HG03045 (cell line): ENCODE data around the gene LRRFIP1.
"Not testable (repeated sequence)": the region's sequence is repeated elsewhere in the genome, so short reads cannot be mapped to it uniquely, and the experiment has no call there.

Source experiments
- ATAC-seq: cut with Tn5 transposase; IDR thresholded peaks from one replicate; pipeline ENCODE4 v1.9.1; 2021; ENCODE audit warnings: mild to moderate bottlenecking, moderate library complexity; ENCODE audit not compliant: unreplicated experiment

LRRFIP1 gene

GRCh38 chr2:237627441-237628246 is at the start of gene LRRFIP1:
Gene LRRFIP1, plus strand, starts transcription at chr2:237627587. Its CDS starts 58 bp downstream, at chr2:237627645.
- no peak for ATAC-seq

DNA sequence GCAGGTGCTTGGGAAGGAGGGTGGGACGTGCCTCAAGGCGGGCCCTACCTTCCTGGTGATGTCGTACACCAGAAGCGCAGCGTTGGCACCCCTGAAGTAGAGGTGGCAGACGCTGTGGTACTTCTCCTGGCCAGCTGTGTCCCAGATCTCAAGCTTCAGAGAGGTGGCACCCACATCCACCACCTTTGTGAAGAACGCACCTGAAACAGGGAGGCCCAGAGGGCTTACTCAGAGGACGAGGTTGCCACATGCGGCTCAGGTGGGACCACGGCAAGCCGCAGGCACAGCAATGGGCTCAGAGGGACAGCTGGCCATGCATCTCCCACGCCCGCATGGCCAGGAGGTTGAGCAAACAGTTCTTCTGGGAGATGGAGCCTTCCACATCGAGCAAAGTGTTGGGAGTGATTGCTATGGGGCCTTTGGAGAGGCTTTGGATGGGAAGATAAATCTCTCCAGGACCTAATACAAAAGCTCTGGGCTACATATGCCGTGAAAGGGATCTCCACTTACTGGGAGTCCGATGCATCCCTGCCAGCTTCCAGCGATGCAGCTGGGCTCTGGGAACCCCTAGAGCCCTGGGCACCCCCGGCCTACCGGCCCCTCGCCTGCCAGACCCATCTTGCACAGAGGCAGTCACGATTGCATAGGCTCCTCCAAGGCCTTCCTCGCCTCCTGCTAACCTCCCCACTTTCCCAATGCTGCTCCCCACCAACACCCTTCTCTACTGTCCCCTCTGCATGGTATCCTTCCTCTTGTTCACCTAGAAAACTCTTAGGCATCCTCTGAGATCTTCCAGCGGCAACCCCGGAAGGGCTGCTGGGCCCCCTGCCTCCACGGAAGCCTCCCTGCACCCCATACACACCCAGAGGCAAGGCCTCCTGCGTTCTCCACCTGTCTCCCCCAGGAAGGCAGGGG is 49.2 kb upstream of the LRRFIP1 start:
- ATAC-seq: no peak

- ATAC-seq: no peak
Observed at GRCh38 chr2:237581326-237581725, 46.1 kb upstream of the LRRFIP1 start.

- no peak for ATAC-seq
Observed at GRCh38 chr2:237581751-237582746, 45.3 kb upstream of the LRRFIP1 start.

GRCh38 chr2:237583385-237584295 is 43.7 kb upstream of the LRRFIP1 start:
- no peak for ATAC-seq

GRCh38 chr2:237585590-237586221 is 41.7 kb upstream of the LRRFIP1 start:
- ATAC-seq: no peak

DNA sequence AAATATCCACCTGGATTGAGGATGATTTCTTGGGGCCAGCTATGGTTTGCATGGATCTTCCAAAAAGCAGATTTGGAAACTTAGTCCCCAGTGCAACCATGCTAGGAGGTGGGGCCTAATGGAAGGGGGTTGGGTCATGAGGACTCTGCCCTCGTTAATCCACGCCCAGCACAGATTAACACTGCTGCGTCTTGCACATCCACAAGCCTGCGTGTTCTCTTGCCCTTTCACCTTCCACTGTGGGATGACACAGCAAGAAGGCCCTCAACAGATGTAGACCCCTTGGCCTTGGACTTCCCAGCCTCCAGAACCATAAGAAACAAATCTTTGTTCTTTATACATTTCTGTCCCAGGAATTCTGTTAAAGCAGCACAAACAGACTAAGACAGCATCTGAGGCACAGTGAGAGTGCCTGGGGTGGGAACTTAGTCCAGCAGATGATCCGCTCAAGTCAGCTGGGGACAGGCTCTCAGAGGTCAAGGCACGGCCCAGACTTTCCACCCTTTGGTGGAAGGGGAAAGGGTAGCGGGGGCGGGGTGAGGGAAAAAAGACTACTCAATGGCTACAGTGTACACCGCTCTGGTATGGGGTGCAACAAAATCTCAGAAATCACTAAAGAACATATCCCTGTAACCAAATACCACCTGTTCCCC is 39.2 kb upstream of the LRRFIP1 start:
- ATAC-seq: no peak

- ATAC-seq: no peak
Observed at GRCh38 chr2:237590272-237591140, 36.9 kb upstream of the LRRFIP1 start, which contains the start of gene RAB17. Gene RAB17, minus strand, starts transcription at chr2:237590734. Its CDS starts 4,580 bp downstream, at chr2:237586154.

DNA sequence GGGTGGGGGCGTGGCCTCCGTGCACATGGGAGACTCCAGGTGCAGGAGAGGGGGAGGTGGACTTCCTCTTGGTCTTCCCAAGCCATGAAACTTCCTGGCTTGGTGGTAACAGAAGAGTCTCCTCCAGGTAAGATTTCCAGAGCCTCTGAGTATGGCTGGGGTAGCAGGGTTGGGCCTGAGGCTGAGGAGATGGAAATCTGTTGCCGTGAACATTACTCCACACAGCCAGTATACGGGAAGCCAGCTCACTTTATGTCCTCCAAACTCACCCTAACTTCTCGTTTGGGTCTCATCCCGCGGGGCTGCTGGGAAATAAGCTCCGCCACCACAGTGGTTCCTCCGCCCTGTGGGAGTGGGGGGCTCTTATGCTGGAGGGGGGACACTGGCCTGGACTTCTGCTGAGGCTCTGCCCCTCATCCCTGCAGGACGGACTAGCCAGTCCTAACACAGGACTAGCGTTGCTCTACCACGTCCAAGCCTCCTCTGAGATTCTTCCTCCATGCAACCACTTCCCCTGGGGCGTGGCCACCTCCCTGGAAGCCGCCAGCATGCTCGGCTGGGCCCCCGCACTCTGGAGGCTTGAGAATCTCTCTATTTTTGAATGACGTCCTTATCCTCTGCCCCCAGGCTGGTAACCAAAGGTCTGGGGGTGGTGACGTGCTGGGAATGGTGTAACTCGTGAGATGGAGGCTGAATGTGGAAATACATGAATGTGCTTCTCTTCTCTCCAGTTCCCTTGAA is 36.1 kb upstream of the LRRFIP1 start:
- ATAC-seq: no peak

- ATAC-seq: no peak
Observed at GRCh38 chr2:237592425-237592980, 34.9 kb upstream of the LRRFIP1 start.

DNA sequence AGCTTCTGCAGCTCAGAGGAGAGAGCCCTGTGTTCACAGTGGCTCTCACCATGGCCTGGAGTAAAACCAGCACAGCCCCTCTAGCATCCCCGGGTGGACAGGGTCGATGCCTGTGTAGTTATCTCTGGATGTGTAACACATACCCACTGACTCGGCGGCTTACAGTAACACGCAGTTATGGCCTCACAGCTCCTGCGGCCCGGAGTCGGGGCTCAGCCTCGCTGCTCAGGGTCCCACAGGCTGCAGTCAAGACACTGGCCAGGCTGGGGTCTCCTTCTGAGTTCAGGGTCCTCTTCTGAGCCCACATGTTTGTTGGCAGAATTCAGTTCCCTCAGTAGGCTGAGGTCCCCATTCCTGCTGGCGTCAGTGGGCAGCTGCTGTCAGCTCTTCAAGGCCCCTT is 34.4 kb upstream of the LRRFIP1 start:
- ATAC-seq: no peak

DNA sequence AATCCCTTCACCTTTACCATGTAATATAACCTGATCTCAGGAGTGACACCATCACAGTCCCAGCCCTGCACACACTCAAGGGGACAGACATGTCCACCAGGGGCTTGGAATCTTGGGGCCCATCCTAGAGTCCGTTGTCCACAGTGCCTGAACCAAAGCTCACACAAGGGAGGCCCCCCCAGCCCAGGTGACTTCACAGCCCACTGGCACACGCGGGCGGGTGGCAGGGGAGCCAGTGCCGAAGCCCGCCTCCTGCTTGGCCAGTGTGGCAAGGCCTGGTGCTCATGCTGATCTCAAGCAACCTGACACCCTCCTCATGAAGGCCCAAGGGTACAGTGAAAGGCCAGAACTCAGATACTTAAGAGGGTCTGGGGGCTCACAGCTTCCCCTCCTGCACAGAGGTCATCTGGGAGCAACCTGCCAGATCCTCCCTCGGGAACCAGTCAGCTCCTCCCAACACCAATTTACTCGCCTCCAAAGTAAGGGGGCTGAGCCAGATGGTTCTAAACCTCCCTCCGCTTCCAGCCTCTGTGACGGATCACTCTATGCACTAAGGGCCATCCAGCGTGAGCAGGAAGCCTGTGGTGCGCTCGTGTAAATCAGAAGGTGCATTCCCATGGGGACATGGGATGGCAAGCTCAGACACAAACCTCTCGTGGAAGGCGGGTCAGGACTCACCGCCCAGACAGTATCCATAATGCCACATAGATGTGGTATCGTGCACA is 33.6 kb upstream of the LRRFIP1 start:
- no peak for ATAC-seq

- ATAC-seq: no peak
Observed at GRCh38 chr2:237594514-237594871, 32.9 kb upstream of the LRRFIP1 start.

GRCh38 chr2:237595829-237596519 is 31.4 kb upstream of the LRRFIP1 start:
- ATAC-seq: not testable (repeated sequence)

DNA sequence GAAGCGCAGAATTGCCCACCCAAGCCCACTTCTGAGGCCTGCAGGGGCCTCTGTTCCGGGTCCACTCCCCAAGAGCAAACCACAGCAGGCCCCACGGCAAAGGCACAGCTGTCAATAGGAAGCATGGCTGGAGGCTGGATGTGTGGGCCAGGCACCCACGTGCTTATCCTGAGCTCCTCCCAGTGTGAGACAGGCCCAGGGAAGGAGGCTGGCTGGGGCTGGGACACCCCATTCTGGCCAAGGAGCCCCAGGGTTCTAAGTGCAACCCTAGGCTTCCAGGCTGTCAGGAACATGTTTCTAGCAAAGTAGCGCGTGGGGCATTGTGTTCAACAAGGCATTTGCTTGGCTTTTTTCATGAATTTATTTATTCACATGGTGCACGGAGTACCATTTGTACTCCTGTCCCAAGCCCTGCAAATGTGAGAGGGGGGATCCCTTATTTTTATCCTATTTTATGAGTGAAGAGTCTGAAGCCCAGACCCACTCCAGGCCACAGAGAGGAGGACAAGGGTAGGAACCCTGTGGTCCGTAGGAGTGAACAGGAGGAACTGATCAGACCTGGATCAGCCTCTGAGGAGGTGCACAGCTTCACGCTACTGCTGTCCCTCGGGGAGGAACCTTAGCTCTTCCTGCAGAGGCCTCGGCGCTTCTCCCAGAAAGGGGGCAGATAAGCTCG is 30.7 kb upstream of the LRRFIP1 start:
- ATAC-seq: no peak
